Mammary epithelial cell (primary cell): ENCODE data around the gene TYW3.

Source experiments
- CTCF ChIP-seq, 2 donors: IDR thresholded peaks in 1 of 2; conservative IDR thresholded peaks in 1 of 2; 2 replicates each; pipeline ENCODE4 v1.5.1; 2011 to 2012; ENCODE audit warnings: inconsistent platforms in 2 of 2, low read length in 2 of 2, mild to moderate bottlenecking in 2 of 2, control low read depth in 1 of 2, low read depth in 1 of 2; ENCODE audit not compliant: insufficient read depth in 1 of 2; ENCODE audit errors: extremely low read depth in 1 of 2
- EZH2 ChIP-seq: IDR thresholded peaks from 2 replicates; pipeline ENCODE4 v1.6.1; 2012; ENCODE audit warnings: low read length, inconsistent platforms, borderline replicate concordance

GRCh38 chr1:74697832-74698231, 35.1 kb upstream of the TYW3 start:
- TF ChIP-seq CTCF (conservative IDR thresholded peaks at IDR 0.05 in 1 of 2, IDR thresholded peaks at IDR 0.05 in 1 of 2; ENCODE audit: extremely low read depth in 1 of 2, insufficient read depth in 1 of 2, low read depth in 1 of 2, low read length in 2 of 2) (no peak), EZH2 (no peak)
